Breast epithelium (tissue), 4 donors: Measurements from ENCODE around the gene RRP15. TPM values are rescaled to one million over a fixed set of nuclear protein-coding genes. Genes with fewer than 3 reads are reported as not detected.

Source experiments
- DNase-seq, 2 donors: peaks; one replicate each; pipeline ENCODE4 v3.0.0-alpha.2; 2019; ENCODE audit warnings: low spot score in 2 of 2
- H3K27ac ChIP-seq, 2 donors: fragments of 200-600 bp; sonication (generic) in 1 of 2; one replicate each; pipeline ENCODE4 v1.5.1; 2016 to 2019; ENCODE audit warnings: mild to moderate bottlenecking in 1 of 2
- H3K27me3 ChIP-seq, 2 donors: fragments of 200-600 bp; sonication (generic) in 1 of 2; one replicate each; pipeline versions ENCODE4 v1.5.1 to v1.6.0; 2017 to 2019; ENCODE audit warnings: control low read depth in 1 of 2, mild to moderate bottlenecking in 1 of 2
- H3K36me3 ChIP-seq: fragments of 200-600 bp; one replicate; pipeline ENCODE4 v1.5.1; 2019
- H3K4me1 ChIP-seq, 2 donors: fragments of 200-600 bp; sonication (generic); one replicate each; pipeline ENCODE4 v1.5.1; 2016 to 2019; ENCODE audit warnings: control low read depth in 1 of 2
- H3K4me3 ChIP-seq, 3 donors: fragments of 200-600 bp; sonication (generic); 1 replicate in 2 of 3; 2 replicates in 1 of 3; pipeline ENCODE4 v1.5.1; 2016 to 2019; ENCODE audit warnings: mild to moderate bottlenecking in 3 of 3, moderate library complexity in 2 of 3
- H3K9me3 ChIP-seq, 2 donors: fragments of 200-600 bp; sonication (generic) in 1 of 2; one replicate each; pipeline ENCODE4 v1.5.1; 2016 to 2019; ENCODE audit warnings: control low read depth in 1 of 2
- POLR2A ChIP-seq: fragments of 450-650 bp; IDR thresholded peaks from one replicate; pipeline ENCODE4 v1.6.1; 2016; ENCODE audit warnings: antibody characterized with exemption, mild to moderate bottlenecking, moderate library complexity
- POLR2AphosphoS5 ChIP-seq, 3 donors: sonication (generic); formaldehyde crosslinking; IDR thresholded peaks; one replicate each; pipeline ENCODE4 v1.6.1; 2017; ENCODE audit warnings: antibody characterized with exemption in 3 of 3
- intact Hi-C: fragments of 100-400 bp; cut with DNase I; formaldehyde crosslinking; loops from one replicate; pipeline ENCODE4 v1.15.1; 2023; ENCODE audit warnings: low total_unique reads
- total RNA-seq, 3 donors: library from RNA; depleted of rRNA; stranded (reverse); fragments of >200 nt; gene quantifications; one replicate each; pipeline ENCODE4 v1.1.0, GENCODE V29; 2016
- TF ChIP-seq, protein P1 (sequence below), 3 donors: fragments of 450-650 bp; IDR thresholded peaks; one replicate each; pipeline ENCODE4 v1.5.1; 2016 to 2017; ENCODE audit warnings: antibody characterized with exemption in 3 of 3, mild to moderate bottlenecking in 3 of 3, moderate library complexity in 3 of 3

Gene RRP15
- total RNA-seq, 3 donors from 2014 or later, result 6.2 to 8.8 (median 7.8) TPM

DNA sequence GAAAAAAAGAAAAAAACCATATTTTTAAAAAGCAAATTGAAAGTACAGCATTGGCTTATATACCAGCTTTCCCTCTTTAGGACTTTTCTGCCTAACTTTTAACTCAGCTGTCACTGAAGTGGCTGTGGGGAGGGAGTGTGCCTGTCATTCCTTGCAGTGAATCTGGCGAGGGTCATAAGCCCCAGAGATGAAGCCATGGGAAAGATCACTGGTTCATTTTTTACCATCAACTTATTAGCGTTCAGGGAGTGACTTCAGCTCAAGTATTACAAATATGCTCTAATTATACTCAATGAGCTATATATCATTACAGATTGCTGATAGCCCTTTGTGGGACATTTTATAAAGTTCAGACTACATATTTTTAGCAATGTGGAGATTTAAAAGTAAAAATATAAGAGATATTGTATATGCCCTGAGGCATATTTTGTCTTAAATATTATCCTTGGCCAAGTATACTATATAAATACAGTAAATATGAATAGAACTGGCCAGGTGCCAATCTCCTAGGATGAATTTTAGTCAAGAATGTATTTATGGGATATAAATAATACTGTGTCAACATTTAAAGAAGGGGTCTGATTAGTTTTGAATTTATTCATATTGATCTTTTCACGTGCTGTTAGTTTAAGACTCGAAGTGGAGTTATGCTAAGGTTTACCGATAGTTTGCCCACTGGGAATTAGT, 64.4 kb downstream of the RRP15 start:
- no peaks in the 10 kb centered on the region for H3K27me3 ChIP-seq
- intact Hi-C loops, result no loop called here
- no peaks in the 10 kb centered on the region for H3K9me3 ChIP-seq
- H3K27ac ChIP-seq, result peak overlapping the region; percentile 45 to 89
- TF ChIP-seq POLR2A (no peak), POLR2AphosphoS5 (IDR thresholded peaks at IDR 0.05) (no peak)
- TF ChIP-seq, protein P1, sequence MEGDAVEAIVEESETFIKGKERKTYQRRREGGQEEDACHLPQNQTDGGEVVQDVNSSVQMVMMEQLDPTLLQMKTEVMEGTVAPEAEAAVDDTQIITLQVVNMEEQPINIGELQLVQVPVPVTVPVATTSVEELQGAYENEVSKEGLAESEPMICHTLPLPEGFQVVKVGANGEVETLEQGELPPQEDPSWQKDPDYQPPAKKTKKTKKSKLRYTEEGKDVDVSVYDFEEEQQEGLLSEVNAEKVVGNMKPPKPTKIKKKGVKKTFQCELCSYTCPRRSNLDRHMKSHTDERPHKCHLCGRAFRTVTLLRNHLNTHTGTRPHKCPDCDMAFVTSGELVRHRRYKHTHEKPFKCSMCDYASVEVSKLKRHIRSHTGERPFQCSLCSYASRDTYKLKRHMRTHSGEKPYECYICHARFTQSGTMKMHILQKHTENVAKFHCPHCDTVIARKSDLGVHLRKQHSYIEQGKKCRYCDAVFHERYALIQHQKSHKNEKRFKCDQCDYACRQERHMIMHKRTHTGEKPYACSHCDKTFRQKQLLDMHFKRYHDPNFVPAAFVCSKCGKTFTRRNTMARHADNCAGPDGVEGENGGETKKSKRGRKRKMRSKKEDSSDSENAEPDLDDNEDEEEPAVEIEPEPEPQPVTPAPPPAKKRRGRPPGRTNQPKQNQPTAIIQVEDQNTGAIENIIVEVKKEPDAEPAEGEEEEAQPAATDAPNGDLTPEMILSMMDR (IDR thresholded peaks at IDR 0.05), result no peak
- H3K4me3 ChIP-seq, result peak overlapping the region in 2 of 3 donors; percentile 9 to 78
- DNase-seq, result no peak
- H3K4me1 ChIP-seq, result no peaks in the 10 kb centered on the region
- no peaks in the 10 kb centered on the region for H3K36me3 ChIP-seq

DNA sequence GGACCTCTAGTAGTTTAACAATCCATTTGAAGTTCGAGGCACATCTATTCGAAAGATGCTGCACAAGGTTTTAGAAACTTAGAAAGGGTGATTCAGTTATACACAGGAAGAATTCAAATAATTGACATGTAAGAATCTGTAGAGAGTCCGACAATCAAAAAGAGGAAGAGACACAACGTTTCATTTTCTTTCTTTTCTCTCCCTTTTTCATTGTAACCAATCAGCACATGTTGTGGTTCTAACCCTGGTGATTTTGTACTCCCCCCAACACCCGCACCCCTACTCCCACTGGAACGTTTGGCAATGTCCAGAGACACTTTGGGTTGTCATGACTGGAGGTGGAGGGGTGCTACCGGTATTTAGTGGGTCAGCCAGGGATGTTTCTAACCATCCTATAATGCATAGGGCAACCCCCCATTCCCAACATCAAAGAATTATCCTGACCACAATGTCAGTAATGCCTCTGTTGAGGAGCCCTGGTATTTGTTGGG, 65.0 kb downstream of the RRP15 start:
- Histone ChIP-seq H3K4me1 (no peaks in the 10 kb centered on the region), H3K4me3 (peak overlapping the region in 2 of 3 donors; percentile 9 to 78), H3K36me3 (no peaks in the 10 kb centered on the region), H3K27me3 (no peaks in the 10 kb centered on the region), H3K9me3 (no peaks in the 10 kb centered on the region), H3K27ac (peak overlapping the region; percentile 45 to 89)
- intact Hi-C loops, result no loop called here
- TF ChIP-seq POLR2A (no peak), POLR2AphosphoS5 (IDR thresholded peaks at IDR 0.05) (no peak)
- TF ChIP-seq, protein P1 (IDR thresholded peaks at IDR 0.05), result no peak
- no peak for DNase-seq

DNA sequence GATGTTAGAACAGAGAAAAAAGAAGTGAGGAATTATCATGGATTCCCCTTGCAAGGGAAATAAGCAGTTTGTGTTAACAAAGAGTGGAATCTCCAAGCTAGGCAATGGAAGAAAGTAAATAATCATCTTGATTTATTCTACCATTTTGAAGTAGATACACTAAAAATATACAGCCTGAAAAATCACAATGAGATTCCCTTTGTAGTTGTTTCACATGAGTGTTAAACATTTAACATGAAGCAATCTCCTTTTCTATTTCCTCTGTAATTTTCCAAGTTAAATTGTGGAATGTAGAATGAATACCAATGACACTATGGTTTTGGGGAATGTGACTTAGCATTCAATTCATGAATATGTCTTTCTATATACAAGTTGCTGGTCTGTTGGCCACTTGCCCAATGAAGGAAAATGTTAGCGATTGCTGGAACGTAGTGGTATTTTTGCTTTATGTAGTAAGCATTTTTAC, 65.7 kb downstream of the RRP15 start:
- no peak for DNase-seq
- intact Hi-C loops, result no loop called here
- H3K27me3 ChIP-seq, result no peaks in the 10 kb centered on the region
- no peaks in the 10 kb centered on the region for H3K9me3 ChIP-seq
- H3K4me1 ChIP-seq, result no peaks in the 10 kb centered on the region
- peak overlapping the region; percentile 18 to 45 for H3K27ac ChIP-seq
- no peaks in the 10 kb centered on the region for H3K36me3 ChIP-seq
- no peak for TF ChIP-seq POLR2A
- no peak for TF ChIP-seq POLR2AphosphoS5 (IDR thresholded peaks at IDR 0.05)
- TF ChIP-seq, protein P1 (IDR thresholded peaks at IDR 0.05), result no peak
- H3K4me3 ChIP-seq, result peak overlapping the region; percentile 23 to 47 (median 29)

DNA sequence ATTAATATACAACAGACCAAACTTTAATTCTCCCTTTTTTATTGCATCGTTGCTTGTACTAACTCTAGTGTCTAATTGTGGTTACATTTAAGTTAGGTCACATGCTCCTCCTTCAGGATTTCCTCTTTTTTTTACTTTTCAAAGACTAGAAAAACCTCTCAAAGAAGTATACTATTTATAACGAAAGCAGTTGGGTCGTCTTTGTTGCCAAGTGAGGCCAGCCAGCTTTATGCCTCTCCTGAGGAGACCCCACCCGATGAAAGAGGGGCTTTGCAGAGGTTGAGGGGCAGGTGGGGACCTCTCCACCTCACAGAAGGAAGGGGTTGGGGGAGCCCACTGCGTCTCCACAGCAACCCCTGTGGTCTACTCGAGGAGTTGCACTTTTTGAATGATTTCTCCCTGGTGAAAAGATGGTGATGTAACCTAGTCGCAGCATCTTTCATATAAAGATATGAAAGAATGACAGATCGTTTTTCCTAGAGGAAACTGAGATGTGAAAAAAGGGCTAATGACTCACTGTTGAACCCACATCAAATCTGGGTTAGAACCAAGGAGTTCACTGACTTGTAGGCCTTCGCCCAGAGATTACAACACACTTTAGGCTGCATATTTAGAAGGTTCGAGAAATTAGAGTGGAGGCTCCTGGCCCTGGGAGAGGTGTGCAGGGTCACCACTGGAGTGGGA, 66.4 kb downstream of the RRP15 start:
- peak in 2 of 3 donors; percentile 9 to 34 for TF ChIP-seq POLR2AphosphoS5 (IDR thresholded peaks at IDR 0.05)
- TF ChIP-seq, protein P1 (IDR thresholded peaks at IDR 0.05), result peak in 2 of 3 donors; percentile 17 to 27
- TF ChIP-seq POLR2A, result no peak

DNA sequence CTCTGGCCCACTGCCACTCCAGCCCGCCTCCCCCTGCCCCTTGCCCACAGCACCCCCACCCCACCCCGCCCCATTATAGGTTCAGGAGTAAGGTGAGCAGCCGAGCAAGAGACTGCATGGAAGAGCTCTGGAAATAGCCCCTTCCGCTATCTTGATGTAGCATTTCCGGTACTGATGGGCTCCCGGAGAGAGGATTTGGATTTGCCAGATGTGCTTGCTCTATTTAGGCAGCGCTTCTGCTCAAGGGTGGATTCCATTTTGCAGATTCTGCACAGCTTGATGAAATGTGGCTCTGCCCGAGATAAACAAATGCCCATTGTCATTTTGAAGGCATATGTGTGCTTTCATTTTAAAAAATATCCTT, 67.0 kb downstream of the RRP15 start:
- no peak overlapping the region for H3K4me3 ChIP-seq
- TF ChIP-seq POLR2AphosphoS5 (IDR thresholded peaks at IDR 0.05) (no peak), POLR2A (no peak)
- TF ChIP-seq, protein P1 (IDR thresholded peaks at IDR 0.05), result no peak
- intact Hi-C loops, result no loop called here
- no peak for DNase-seq
- H3K27ac ChIP-seq, result peak overlapping the region in 1 of 2 donors; percentile 45
- H3K27me3 ChIP-seq, result no peaks in the 10 kb centered on the region
- no peaks in the 10 kb centered on the region for H3K4me1 ChIP-seq
- no peaks in the 10 kb centered on the region for H3K9me3 ChIP-seq
- no peaks in the 10 kb centered on the region for H3K36me3 ChIP-seq

More for the DNA sequence above, 66.4 kb downstream of the RRP15 start:
- H3K27ac ChIP-seq, result peak overlapping the region; percentile 18 to 45
- H3K27me3 ChIP-seq, result no peaks in the 10 kb centered on the region
- H3K36me3 ChIP-seq, result no peaks in the 10 kb centered on the region
- intact Hi-C loops, result no loop called here
- peak overlapping the region; percentile 23 to 47 (median 29) for H3K4me3 ChIP-seq
- H3K4me1 ChIP-seq, result no peaks in the 10 kb centered on the region
- no peaks in the 10 kb centered on the region for H3K9me3 ChIP-seq
- no peak for DNase-seq
